Measurements from ENCODE around the gene RSPO4. TPM values are rescaled to one million over a fixed set of nuclear protein-coding genes. Genes with fewer than 3 reads are reported as not detected.

Gene RSPO4
- total RNA-seq, 2 experiments from 2014 or later = 0.14 to 0.25 TPM

- Histone ChIP-seq H3K4me1 (ENCODE audit: insufficient read depth, low read length) (no peaks in the 10 kb centered on the region), H3K4me3 (ENCODE audit: low read length) (no peak overlapping the region), H3K27me3 (ENCODE audit: control insufficient read depth in 1 of 2, insufficient read depth in 2 of 2, low read length in 2 of 2) (peaks cover 2 to 5% of the 10 kb centered on the region in 2 experiments), H3K27ac (ENCODE audit: low read depth in 1 of 2, low read length in 2 of 2) (no peak overlapping the region), H3K36me3 (ENCODE audit: insufficient read depth, low read length) (no peaks in the 10 kb centered on the region), H3K9me3 (ENCODE audit: control insufficient read depth in 1 of 2, insufficient read depth in 1 of 2, low read length in 2 of 2) (peaks cover 0 to 9% of the 10 kb centered on the region in 2 experiments)
- intact Hi-C loops (cut with DNase I, micrococcal nuclease) = no loop called here
- Mint-ChIP-seq H3K27me3 (peaks cover 46% of the 10 kb centered on the region), H3K4me3 (no peak overlapping the region), H3K27ac (no peak overlapping the region), H3K4me1 (ENCODE audit: low read depth) (no peaks in the 10 kb centered on the region), H3K9me3 (no peaks in the 10 kb centered on the region), H3K36me3 (ENCODE audit: low read depth) (no peaks in the 10 kb centered on the region)
- no peak for ATAC-seq (ENCODE audit: poor library complexity)
- ChIA-PET CTCF (no interaction called here), POLR2A (no interaction called here)
- no peak for TF ChIP-seq CTCF (IDR thresholded peaks at IDR 0.05)
- no peak for DNase-seq
Observed at GRCh38 chr20:963795-964194, 38.3 kb downstream of the RSPO4 start.

GRCh38 chr20:962683-963082 is 39.4 kb downstream of the RSPO4 start:
- Histone ChIP-seq H3K9me3 (ENCODE audit: control insufficient read depth in 1 of 2, insufficient read depth in 1 of 2, low read length in 2 of 2) (peaks cover 0 to 4% of the 10 kb centered on the region in 2 experiments), H3K4me1 (ENCODE audit: insufficient read depth, low read length) (no peaks in the 10 kb centered on the region), H3K4me3 (ENCODE audit: low read length) (no peak overlapping the region), H3K36me3 (ENCODE audit: insufficient read depth, low read length) (no peaks in the 10 kb centered on the region), H3K27me3 (ENCODE audit: control insufficient read depth in 1 of 2, insufficient read depth in 2 of 2, low read length in 2 of 2) (peaks cover 5 to 9% of the 10 kb centered on the region in 2 experiments), H3K27ac (ENCODE audit: low read depth in 1 of 2, low read length in 2 of 2) (no peak overlapping the region)
- TF ChIP-seq CTCF (IDR thresholded peaks at IDR 0.05) = no peak
- ATAC-seq (ENCODE audit: poor library complexity) (no peak), DNase-seq (no peak)
- Mint-ChIP-seq H3K4me3 (no peak overlapping the region), H3K36me3 (ENCODE audit: low read depth) (no peaks in the 10 kb centered on the region), H3K27me3 (peaks cover 50% of the 10 kb centered on the region), H3K27ac (no peak overlapping the region), H3K4me1 (ENCODE audit: low read depth) (no peaks in the 10 kb centered on the region), H3K9me3 (no peaks in the 10 kb centered on the region)
- intact Hi-C loops (cut with DNase I, micrococcal nuclease) = no loop called here
- ChIA-PET CTCF (no interaction called here), POLR2A (no interaction called here)

- H3K4me3 ChIP-seq (ENCODE audit: low read length) = no peak overlapping the region
- H3K27me3 Mint-ChIP-seq = peaks cover 50% of the 10 kb centered on the region
- no peak for DNase-seq
- no peaks in the 10 kb centered on the region for H3K36me3 Mint-ChIP-seq (ENCODE audit: low read depth)
- no peak for ATAC-seq (ENCODE audit: poor library complexity)
- peaks cover 0 to 4% of the 10 kb centered on the region in 2 experiments for H3K9me3 ChIP-seq (ENCODE audit: control insufficient read depth in 1 of 2, insufficient read depth in 1 of 2, low read length in 2 of 2)
- H3K36me3 ChIP-seq (ENCODE audit: insufficient read depth, low read length) = no peaks in the 10 kb centered on the region
- H3K4me1 Mint-ChIP-seq (ENCODE audit: low read depth) = no peaks in the 10 kb centered on the region
- no peaks in the 10 kb centered on the region for H3K9me3 Mint-ChIP-seq
- no peaks in the 10 kb centered on the region for H3K4me1 ChIP-seq (ENCODE audit: insufficient read depth, low read length)
- CTCF ChIA-PET = no interaction called here
- H3K4me3 Mint-ChIP-seq = no peak overlapping the region
- TF ChIP-seq CTCF (IDR thresholded peaks at IDR 0.05) = no peak
- intact Hi-C loops (cut with DNase I, micrococcal nuclease) = no loop called here
- peaks cover 5 to 10% of the 10 kb centered on the region in 2 experiments for H3K27me3 ChIP-seq (ENCODE audit: control insufficient read depth in 1 of 2, insufficient read depth in 2 of 2, low read length in 2 of 2)
- no peak overlapping the region for H3K27ac ChIP-seq (ENCODE audit: low read depth in 1 of 2, low read length in 2 of 2)
- POLR2A ChIA-PET = no interaction called here
- H3K27ac Mint-ChIP-seq = no peak overlapping the region
Observed at GRCh38 chr20:962223-962622, 39.9 kb downstream of the RSPO4 start.
